ENCODE results near the gene FITM1.

The FITM1 gene

DNA sequence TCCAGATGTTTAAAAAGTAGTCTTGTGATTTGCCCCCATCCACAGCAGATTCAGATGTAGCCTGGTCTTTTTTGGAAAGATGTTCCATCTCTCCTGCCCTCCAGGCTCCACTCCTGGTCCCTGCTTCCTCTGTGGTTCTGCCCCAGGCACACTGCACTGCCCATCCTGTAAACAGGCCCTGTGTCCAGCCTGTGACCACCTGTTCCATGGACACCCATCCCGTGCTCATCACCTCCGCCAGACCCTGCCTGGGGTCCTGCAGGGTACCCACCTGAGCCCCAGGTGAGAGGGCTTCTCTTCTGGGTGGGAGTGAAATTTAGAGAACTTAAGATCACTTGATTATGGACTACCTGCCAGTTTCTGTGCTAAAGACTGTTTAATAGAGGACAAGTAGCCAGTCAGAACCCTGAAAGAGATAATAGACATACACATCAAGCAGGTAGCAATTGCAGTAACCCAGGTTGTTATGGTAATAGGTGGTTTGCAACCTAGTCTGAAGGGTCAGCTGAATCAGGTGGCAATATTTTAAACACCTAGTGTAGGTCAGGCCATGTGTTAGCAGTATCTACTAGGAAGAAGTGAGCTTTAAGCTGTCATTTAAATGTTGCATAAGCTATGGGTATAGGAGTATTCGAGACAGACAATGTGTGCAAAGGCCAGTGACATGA lies 19.0 kb downstream of the FITM1 start:
- DNase-seq = no peak
- intact Hi-C loops (cut with DNase I) = no loop called here

DNA sequence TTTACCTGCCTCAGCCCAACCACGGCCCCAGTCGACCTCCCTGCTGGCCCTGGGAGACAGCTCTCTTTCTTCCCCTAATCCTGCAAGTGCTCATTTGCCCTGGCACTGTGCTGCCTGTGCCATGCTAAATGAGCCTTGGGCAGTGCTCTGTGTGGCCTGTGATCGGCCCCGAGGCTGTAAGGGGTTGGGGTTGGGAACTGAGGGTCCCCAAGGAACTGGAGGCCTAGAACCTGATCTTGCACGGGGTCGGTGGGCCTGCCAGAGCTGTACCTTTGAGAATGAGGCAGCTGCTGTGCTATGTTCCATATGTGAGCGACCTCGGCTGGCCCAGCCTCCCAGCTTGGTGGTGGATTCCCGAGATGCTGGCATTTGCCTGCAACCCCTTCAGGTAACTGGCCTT lies 19.6 kb downstream of the FITM1 start:
- intact Hi-C loops (cut with DNase I) = no loop called here
- DNase-seq = no peak

DNA sequence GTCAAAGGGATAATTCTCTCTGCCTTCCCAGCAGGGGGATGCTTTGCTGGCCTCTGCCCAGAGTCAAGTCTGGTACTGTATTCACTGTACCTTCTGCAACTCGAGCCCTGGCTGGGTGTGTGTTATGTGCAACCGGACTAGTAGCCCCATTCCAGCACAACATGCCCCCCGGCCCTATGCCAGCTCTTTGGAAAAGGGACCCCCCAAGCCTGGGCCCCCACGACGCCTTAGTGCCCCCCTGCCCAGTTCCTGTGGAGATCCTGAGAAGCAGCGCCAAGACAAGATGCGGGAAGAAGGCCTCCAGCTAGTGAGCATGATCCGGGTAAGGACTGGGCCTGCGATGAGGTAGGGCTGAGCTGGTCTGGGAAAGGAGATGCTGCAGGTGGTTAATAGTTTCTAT lies 20.1 kb downstream of the FITM1 start:
- no peak for DNase-seq
- intact Hi-C loops (cut with DNase I) = no loop called here

DNA sequence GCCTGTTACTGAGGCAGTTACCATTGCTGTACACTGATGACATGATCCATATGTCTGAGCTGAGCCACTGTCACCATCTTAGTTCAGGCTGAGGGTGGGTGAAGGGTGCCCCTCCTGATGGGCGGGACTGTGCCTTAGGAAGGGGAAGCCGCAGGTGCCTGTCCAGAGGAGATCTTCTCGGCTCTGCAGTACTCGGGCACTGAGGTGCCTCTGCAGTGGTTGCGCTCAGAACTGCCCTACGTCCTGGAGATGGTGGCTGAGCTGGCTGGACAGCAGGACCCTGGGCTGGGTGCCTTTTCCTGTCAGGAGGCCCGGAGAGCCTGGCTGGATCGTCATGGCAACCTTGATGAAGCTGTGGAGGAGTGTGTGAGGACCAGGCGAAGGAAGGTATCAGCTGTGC lies 20.5 kb downstream of the FITM1 start:
- no peak for DNase-seq
- intact Hi-C loops (cut with DNase I) = no loop called here

DNA sequence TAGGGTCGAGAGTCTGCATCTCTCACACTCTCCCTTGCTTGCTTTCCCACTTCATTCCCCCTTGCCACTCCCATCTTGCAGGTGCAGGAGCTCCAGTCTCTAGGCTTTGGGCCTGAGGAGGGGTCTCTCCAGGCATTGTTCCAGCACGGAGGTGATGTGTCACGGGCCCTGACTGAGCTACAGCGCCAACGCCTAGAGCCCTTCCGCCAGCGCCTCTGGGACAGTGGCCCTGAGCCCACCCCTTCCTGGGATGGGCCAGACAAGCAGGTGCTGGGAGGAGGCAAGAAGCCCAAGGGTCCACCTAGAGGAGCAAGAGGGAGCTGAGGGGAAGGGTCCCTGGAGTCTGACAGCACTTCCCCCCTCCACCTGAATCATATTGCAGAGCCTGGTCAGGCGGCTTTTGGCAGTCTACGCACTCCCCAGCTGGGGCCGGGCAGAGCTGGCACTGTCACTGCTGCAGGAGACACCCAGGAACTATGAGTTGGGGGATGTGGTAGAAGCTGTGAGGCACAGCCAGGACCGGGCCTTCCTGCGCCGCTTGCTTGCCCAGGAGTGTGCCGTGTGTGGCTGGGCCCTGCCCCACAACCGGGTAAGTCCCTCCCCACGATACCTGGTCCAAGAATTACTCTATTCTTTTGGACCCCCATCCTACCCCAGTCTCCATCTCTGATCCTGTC lies 21.1 kb downstream of the FITM1 start:
- intact Hi-C loops (cut with DNase I) = no loop called here
- no peak for DNase-seq

DNA sequence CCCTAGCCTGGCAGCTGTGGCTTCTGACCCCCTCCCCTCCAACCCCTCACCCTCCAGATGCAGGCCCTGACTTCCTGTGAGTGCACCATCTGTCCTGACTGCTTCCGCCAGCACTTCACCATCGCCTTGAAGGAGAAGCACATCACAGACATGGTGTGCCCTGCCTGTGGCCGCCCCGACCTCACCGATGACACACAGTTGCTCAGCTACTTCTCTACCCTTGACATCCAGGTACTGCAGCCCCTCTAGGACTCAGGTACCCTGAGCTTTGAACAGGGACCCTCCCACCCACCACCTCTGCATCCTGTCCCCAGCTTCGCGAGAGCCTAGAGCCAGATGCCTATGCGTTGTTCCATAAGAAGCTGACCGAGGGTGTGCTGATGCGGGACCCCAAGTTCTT lies 24.6 kb downstream of the FITM1 start:
- intact Hi-C loops (cut with DNase I) = no loop called here
- no peak for DNase-seq

DNA sequence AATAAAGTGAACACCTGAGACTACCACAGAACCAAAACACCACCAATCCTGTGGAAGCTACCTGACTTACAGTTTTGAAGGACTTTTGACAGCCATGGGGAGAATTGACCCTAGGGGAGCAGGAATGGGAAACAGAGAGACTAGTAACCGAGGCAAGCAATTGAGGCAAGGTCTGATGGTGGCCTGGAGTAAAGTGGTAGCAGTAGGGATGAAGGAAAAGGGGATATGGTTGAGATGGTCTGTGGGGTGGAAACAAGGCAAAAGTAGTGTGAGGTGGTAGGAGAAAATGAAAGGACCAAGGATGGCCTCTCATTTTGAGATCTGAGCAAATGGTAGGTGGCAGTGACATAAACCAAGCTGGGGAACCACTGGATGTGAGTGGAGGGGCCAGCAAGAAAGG lies 26.4 kb downstream of the FITM1 start:
- intact Hi-C loops (cut with DNase I) = no loop called here
- DNase-seq = no peak

DNA sequence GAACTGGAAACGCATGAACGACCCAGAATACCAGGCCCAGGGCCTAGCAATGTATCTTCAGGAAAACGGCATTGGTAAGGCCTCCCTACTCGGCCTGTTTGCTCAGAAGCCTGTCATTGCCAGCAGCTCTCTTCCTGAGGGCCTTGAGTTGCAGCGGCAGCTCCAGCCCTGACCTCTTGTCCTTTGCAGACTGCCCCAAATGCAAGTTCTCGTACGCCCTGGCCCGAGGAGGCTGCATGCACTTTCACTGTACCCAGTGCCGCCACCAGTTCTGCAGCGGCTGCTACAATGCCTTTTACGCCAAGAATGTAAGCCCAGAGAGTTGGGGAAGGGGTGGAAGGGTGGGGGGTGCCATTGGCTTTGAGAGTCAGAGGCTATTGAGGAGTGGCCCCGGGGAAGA lies 26.9 kb downstream of the FITM1 start:
- intact Hi-C loops (cut with DNase I) = no loop called here
- no peak for DNase-seq

DNA sequence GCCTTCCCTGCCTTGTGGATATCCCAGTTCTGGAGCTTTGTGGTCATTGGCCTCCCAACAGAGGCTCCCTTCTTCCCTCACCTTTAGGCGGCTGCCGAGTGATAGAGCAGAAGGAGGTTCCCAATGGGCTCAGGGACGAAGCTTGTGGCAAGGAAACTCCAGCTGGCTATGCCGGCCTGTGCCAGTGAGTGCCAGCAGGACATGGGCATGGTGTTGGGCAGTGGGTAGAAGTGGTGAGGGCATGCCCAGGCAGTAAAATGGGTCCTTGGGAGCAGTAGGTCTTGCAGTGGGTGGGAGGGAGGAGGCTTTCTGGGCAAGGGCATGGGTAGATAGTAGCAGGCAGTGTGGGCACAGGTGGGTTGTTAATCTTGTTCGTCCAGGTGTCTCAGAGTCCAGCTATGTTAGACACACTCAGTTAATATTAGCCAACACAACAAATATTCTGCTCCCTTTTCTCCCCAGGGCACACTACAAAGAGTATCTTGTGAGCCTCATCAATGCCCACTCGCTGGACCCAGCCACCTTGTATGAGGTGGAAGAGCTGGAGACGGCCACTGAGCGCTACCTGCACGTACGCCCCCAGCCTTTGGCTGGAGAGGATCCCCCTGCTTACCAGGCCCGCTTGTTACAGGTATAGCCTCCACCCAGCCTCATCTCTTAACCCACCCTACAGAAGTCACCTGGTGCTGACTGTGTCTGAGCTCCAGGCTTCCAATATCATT lies 29.5 kb downstream of the FITM1 start:
- no peak for DNase-seq
- intact Hi-C loops (cut with DNase I) = no loop called here

DNA sequence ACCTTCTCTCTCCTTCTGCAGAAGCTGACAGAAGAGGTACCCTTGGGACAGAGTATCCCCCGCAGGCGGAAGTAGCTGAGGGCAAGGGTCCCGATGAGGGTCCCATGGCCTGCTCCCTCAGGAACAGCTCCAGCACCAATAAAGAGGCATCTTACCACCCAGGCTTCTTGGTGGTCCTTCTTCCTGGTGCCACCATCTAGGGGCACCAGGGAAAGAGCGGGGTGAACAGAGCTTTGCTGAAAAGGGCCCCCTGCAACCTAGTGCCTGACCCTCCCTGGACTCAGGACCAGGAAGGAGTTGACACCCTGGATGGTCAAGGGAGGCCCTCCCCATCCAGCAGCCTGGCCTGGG lies 30.0 kb downstream of the FITM1 start:
- DNase-seq = no peak
- intact Hi-C loops (cut with DNase I) = no loop called here

DNA sequence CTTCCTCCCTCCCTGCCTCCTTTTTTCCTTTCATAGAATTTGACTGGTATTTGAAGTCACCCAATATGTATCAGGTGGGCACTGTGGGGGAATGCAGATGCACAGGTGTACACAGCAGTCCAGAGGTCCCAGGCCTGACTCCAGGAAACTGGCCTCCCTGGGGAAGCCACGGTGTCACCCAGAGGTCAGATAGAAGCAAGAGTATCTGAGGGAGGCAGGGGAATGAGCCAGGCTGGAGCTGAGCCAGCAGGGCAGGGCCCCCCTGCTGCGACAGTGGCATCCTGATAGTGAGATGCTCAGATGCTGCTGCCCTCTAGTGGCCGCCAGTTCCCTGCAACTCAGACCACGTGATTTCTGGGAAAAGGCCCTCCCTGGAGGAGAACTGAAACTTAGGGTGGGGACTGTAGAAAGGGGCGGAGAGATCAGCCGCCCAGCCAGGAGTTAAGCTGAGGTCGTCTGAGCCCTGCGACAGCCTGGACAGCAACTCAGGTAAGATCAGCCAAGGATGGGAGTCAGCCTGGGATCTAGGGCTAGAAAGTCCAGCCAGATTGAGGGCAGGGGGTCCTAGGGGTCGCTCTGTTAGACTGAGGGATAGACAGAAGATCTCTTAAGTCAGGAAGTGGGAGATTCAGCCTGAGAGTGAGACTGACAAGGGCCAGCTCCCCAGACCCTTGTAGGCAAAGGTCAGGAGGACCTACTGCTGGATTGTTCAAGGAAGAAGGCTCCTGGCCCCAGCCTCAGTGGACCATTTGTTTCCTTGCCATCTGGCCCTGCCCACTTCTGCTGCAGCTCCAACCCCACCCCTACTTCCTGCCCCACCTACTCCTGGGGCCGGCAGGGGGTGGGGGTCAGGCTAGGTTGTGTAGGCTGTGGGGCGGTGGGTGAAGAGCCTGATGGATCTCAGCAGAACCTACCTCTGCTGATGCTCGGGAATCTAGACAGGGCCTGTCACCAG lies 30.7 kb downstream of the FITM1 start, which contains the start of gene IRF9:
TSS of gene IRF9 (plus strand) at position 416 of the 955 bp plus-strand sequence. CDS start 880 bp downstream, outside the sequence.
- peak; percentile 89 to 100 (median 97) for DNase-seq
- intact Hi-C loops (cut with DNase I) = no loop called here

DNA sequence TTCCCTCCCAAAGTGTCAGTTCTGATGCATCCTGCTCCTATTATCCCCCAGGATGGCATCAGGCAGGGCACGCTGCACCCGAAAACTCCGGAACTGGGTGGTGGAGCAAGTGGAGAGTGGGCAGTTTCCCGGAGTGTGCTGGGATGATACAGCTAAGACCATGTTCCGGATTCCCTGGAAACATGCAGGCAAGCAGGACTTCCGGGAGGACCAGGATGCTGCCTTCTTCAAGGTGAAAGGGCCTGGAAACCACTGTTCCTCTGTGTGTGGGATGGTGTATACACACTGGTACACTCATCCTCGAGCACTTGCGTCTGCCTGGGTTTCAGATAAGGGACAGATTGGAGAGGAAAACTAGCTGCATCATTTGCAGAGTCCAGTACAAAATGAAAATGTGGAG lies 31.6 kb downstream of the FITM1 start:
- peak in 2 of 42 donors; percentile 26 to 55 for DNase-seq
- intact Hi-C loops (cut with DNase I) = no loop called here

DNA sequence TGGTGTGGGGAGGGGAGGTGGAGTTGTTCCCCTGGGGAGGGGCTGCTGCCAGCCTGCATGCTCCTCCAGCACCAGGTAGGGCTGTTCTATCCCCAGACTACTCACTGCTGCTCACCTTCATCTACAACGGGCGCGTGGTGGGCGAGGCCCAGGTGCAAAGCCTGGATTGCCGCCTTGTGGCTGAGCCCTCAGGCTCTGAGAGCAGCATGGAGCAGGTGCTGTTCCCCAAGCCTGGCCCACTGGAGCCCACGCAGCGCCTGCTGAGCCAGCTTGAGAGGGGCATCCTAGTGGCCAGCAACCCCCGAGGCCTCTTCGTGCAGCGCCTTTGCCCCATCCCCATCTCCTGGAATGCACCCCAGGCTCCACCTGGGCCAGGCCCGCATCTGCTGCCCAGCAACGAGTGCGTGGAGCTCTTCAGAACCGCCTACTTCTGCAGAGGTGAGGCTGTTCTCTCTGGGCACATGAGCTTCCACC lies 34.1 kb downstream of the FITM1 start:
- intact Hi-C loops (cut with DNase I) = no loop called here
- DNase-seq = no peak

DNA sequence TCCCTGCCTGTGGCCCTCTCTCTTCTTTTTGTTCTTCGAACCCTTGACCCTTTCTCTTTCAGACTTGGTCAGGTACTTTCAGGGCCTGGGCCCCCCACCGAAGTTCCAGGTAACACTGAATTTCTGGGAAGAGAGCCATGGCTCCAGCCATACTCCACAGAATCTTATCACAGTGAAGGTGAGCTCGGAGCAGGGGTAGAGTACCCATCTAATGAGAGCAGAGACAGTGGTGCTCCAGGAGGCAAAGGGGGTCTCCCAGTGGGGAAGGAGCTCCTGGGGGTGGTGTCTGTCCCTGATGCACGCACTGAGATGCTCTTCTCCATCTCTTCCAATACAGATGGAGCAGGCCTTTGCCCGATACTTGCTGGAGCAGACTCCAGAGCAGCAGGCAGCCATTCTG lies 35.3 kb downstream of the FITM1 start:
- DNase-seq = no peak
- intact Hi-C loops (cut with DNase I) = no loop called here

DNA sequence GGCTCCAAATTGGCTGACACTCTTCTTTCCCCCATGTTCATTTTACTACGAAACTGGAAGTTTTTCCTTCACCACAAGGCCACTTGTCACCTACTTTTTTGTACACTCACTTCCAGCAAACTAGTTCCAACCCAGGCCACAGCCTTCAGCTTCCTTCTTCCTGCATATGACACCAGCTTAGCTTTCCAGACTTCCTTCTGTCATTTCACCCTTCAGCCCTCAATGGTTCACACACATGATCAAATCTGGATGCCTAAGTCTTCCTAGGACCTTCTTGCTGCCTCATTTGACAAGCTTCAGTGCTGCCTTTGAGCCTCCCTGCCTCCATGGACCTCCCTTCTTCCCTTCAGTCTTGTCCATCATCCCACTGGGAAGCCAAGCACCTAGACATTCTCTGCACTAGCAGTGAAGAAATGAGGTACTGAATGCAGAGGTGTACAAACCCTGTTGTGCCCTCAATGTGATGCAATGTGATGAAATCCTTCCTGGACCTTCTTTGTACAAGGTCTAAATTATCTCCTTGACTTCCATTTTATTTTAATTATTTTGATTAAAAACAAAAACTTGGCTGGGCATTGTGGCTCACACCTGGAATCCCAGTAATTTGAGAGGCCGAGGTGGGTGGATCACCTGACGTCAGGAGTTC lies 37.1 kb downstream of the FITM1 start:
- intact Hi-C loops (cut with DNase I) = no loop called here
- no peak for DNase-seq

DNA sequence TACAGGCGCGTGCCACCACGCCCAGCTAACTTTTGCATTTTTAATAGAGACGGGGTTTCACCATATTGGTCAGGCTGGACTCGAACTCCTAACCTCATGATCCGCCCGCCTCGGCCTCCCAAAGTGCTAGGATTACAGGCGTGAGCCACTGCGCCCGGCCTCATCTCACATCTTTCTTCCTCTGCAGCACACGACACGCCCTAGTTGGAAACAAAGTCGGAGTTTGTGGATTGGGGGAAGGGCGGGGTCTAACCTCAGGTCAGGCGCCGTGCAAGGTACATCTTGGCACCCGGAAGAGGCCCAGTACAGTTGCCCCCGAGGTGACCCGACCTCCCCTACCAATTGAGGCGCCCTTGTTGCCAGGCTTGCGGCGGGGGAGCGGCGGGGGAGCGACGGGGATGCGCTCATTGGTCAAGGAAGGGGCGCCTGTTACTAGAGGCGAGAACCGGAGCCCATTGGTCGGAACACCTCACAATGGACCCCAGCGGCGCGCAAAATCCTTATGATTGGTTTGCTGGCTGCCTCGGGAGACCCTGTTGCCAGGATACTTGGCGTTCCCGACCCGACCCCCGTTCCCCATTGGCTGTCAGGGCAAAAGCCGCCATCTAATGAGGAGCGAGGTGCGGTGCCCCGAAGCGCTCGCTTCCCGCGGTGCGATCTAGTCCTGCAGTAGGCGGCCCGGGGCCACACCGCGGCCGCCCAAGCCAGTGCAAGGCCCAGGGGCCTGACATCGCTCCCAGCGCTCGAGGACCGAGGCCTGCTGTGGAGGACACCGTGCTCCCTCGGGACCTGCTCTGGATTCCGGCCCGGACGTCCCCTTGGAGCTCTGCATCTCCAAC lies 41.2 kb downstream of the FITM1 start, which contains the start of gene REC8:
TSS of gene REC8 (plus strand) at position 659 of the 839 bp plus-strand sequence. CDS start 473 bp downstream, outside the sequence.
- intact Hi-C loops (cut with DNase I) = no loop called here
- peak; percentile 87 to 99 (median 96) for DNase-seq

DNA sequence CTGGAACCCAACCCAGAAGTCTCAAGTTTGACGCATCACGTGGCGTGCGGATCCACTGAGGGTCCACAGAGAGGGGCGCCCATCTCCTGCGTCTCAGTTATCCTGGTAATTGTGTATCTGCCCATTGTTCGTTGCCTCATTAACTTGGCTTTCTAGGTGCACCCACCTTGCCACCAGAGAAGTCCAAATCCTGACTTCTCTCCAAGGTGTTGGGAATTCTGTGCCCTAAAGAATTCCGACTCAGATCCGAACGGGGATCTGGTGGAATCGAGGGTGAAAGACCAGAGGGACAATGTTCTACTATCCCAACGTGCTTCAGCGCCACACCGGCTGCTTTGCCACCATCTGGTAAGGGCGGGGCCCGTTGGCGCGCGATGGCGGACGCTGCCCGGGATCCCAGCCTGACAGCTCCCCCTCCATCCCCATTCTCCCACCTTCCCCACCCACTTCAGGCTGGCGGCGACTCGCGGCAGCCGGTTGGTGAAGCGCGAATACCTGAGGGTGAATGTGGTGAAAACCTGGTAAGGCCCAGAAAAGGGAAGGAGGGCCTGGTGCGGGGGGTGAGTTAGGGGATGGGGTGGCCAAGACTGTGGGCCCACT lies 41.9 kb downstream of the FITM1 start:
- intact Hi-C loops (cut with DNase I) = no loop called here
- DNase-seq = peak in 12 of 42 donors; percentile 21 to 55 (median 37)

Measured in head of caudate nucleus (tissue), 42 donors.